ENCODE measurements around the gene MTA1.

DNA sequence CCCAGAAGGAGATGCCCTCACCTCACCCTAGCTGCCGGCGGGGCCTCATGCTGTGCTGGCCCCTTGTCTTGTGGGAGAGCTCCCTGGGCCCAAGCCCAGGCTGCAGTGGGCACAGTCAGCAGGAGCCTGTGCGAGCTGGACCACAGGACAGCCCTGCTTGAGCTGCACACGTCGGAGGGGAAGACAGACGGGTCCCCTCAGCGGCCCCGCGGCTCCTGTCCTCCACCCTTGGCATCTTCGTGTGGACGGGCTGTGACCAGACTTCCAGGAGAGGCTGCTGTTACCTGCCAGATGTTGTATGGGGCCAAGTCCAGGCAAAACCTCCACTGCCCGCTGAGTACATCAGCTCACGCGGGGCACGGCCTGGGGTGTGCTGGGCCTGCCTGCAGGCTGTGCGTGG, 30.7 kb upstream of the MTA1 start:
- TF ChIP-seq CTCF (IDR thresholded peaks at IDR 0.05) (no peak), POLR2A (IDR thresholded peaks at IDR 0.05) (no peak)

Data from uterus (tissue), 2 donors.